ENCODE results near the gene CDC42. TPM values are rescaled to one million over a fixed set of nuclear protein-coding genes. Genes with fewer than 3 reads are reported as not detected.

CDC42 gene
- polyA plus RNA-seq, 1 donor from 2014 or later, result 913 TPM

- Histone ChIP-seq H3K79me2 (replicated peaks; ENCODE audit: insufficient read depth, low read length) (peaks cover 70% of the 10 kb centered on the region), H3K4me2 (ENCODE audit: low read length) (no peak overlapping the region), H3F3A (ENCODE audit: insufficient read depth, low read length, poor library complexity, severe bottlenecking) (no peaks in the 10 kb centered on the region), H3K27ac (ENCODE audit: low read length) (peak overlapping the region; percentile 2), H3K4me3 (ENCODE audit: low read length) (no peak overlapping the region), H3K36me3 (ENCODE audit: insufficient read depth, low read length) (no peaks in the 10 kb centered on the region), H2AFZ (ENCODE audit: low read depth, low read length) (no peak overlapping the region), H3K9ac (ENCODE audit: low read length) (no peak overlapping the region), H3K9me2 (ENCODE audit: insufficient read depth, low read length) (no peaks in the 10 kb centered on the region), H3K9me3 (ENCODE audit: low read length) (no peaks in the 10 kb centered on the region), H3K27me3 (ENCODE audit: insufficient read depth, low read depth, low read length) (no peaks in the 10 kb centered on the region), H4K20me1 (ENCODE audit: insufficient read depth) (peaks cover 21% of the 10 kb centered on the region)
- TF ChIP-seq CTCF (IDR thresholded peaks at IDR 0.05; ENCODE audit: poor library complexity, severe bottlenecking), result no peak
- TF ChIP-seq RAD21 (conservative IDR thresholded peaks at IDR 0.05), result no peak
- no peak for TF ChIP-seq EZH2 (IDR thresholded peaks at IDR 0.05; ENCODE audit: borderline replicate concordance, insufficient read depth, low read length, poor library complexity, severe bottlenecking)
These were observed 25.6 kb downstream of the CDC42 start for GRCh38 chr1:22078133-22078532.

DNA sequence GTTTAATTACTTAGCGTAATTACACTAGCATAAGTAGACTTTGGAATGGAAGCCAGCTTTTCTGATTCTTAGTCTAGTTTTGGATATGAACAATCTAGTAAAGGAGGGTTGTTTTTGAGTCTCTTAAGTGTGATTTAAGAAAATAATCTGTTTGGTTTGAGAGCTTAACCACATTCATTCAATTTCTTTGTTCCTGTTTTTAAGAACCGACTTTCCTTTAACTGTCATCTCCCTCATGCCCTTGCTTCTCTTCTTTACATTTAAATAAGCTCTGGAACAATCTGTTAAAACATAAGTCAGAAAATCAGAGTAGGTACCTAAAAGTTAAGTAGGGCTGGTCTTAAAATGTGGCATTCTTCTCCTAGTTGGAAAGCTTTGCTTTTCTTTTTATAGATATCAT, 27.7 kb downstream of the CDC42 start:
- H2AFZ ChIP-seq (ENCODE audit: low read depth, low read length), result no peak overlapping the region
- H3F3A ChIP-seq (ENCODE audit: insufficient read depth, low read length, poor library complexity, severe bottlenecking), result no peaks in the 10 kb centered on the region
- no peaks in the 10 kb centered on the region for H3K36me3 ChIP-seq (ENCODE audit: insufficient read depth, low read length)
- no peak overlapping the region for H3K4me3 ChIP-seq (ENCODE audit: low read length)
- H3K27ac ChIP-seq (ENCODE audit: low read length), result no peak overlapping the region
- peaks cover 66% of the 10 kb centered on the region for H3K79me2 ChIP-seq (replicated peaks; ENCODE audit: insufficient read depth, low read length)
- TF ChIP-seq CTCF (IDR thresholded peaks at IDR 0.05; ENCODE audit: poor library complexity, severe bottlenecking) (no peak), EZH2 (IDR thresholded peaks at IDR 0.05; ENCODE audit: borderline replicate concordance, insufficient read depth, low read length, poor library complexity, severe bottlenecking) (no peak), RAD21 (conservative IDR thresholded peaks at IDR 0.05) (no peak), POLR2AphosphoS5 (IDR thresholded peaks at IDR 0.05) (no peak), SMC3 (conservative IDR thresholded peaks at IDR 0.05; ENCODE audit: poor library complexity) (no peak), TAF1 (IDR thresholded peaks at IDR 0.05; ENCODE audit: low read depth) (no peak), EP300 (conservative IDR thresholded peaks at IDR 0.05; ENCODE audit: poor library complexity, severe bottlenecking) (no peak), REST (IDR thresholded peaks at IDR 0.05; ENCODE audit: borderline replicate concordance) (no peak)
- no peaks in the 10 kb centered on the region for H3K27me3 ChIP-seq (ENCODE audit: insufficient read depth, low read depth, low read length)
- H4K20me1 ChIP-seq (ENCODE audit: insufficient read depth), result peaks cover 13% of the 10 kb centered on the region
- H3K9me3 ChIP-seq (ENCODE audit: low read length), result no peaks in the 10 kb centered on the region
- no peaks in the 10 kb centered on the region for H3K9me2 ChIP-seq (ENCODE audit: insufficient read depth, low read length)
- H3K9ac ChIP-seq (ENCODE audit: low read length), result no peak overlapping the region
- no peak overlapping the region for H3K4me2 ChIP-seq (ENCODE audit: low read length)

Measured in neural cell (in vitro differentiated cells).